HG03159 (cell line): ENCODE measurements around the gene FUT8.
A peak's percentile ranks its signal among the peaks of the same experiment; 100 is the strongest.

ENCODE experiments used
- ATAC-seq: cut with Tn5 transposase; IDR thresholded peaks from one replicate; pipeline ENCODE4 v1.9.1; 2021; ENCODE audit warnings: mild to moderate bottlenecking, moderate library complexity; ENCODE audit not compliant: unreplicated experiment

FUT8 gene

GRCh38 chr14:65487783-65488494 is 75.4 kb downstream of the FUT8 start:
- no peak for ATAC-seq

- no peak for ATAC-seq
Observed at GRCh38 chr14:65491274-65491673, 78.7 kb downstream of the FUT8 start.

- ATAC-seq: no peak
Observed at GRCh38 chr14:65492266-65492665, 79.7 kb downstream of the FUT8 start.

- no peak for ATAC-seq
Observed at GRCh38 chr14:65495196-65495595, 82.7 kb downstream of the FUT8 start.

GRCh38 chr14:65496178-65496993 is 83.9 kb downstream of the FUT8 start:
- no peak for ATAC-seq

GRCh38 chr14:65499138-65499537 is 86.6 kb downstream of the FUT8 start:
- ATAC-seq: no peak

GRCh38 chr14:65500075-65500474 is 87.5 kb downstream of the FUT8 start:
- no peak for ATAC-seq

GRCh38 chr14:65501328-65501727 is 88.8 kb downstream of the FUT8 start:
- no peak for ATAC-seq

GRCh38 chr14:65502676-65503124 is 90.2 kb downstream of the FUT8 start:
- peak; percentile 58 for ATAC-seq

GRCh38 chr14:65503771-65504170 is 91.2 kb downstream of the FUT8 start:
- no peak for ATAC-seq

GRCh38 chr14:65506801-65507200 is 94.3 kb downstream of the FUT8 start:
- no peak for ATAC-seq

GRCh38 chr14:65509842-65510241 is 97.3 kb downstream of the FUT8 start:
- ATAC-seq: no peak

- ATAC-seq: no peak
Observed at GRCh38 chr14:65513671-65514070, 101.1 kb downstream of the FUT8 start.

- no peak for ATAC-seq
Observed at GRCh38 chr14:65517635-65518542, 105.4 kb downstream of the FUT8 start.

- ATAC-seq: no peak
Observed at GRCh38 chr14:65528069-65528468, 115.5 kb downstream of the FUT8 start.

- ATAC-seq: no peak
Observed at GRCh38 chr14:65531148-65531547, 118.6 kb downstream of the FUT8 start.

GRCh38 chr14:65533736-65534404 is 121.3 kb downstream of the FUT8 start:
- ATAC-seq: no peak

GRCh38 chr14:65536781-65537423 is 124.4 kb downstream of the FUT8 start:
- no peak for ATAC-seq

GRCh38 chr14:65548878-65549277 is 136.3 kb downstream of the FUT8 start:
- ATAC-seq: no peak

GRCh38 chr14:65549429-65549828 is 136.9 kb downstream of the FUT8 start:
- ATAC-seq: no peak
